IPS-NIHi11 (cell line): ENCODE measurements around the gene C2CD3.
"Not testable (repeated sequence)": the region's sequence is repeated elsewhere in the genome, so short reads cannot be mapped to it uniquely, and the experiment has no call there.

Source experiments
- DNase-seq: peaks from one replicate; pipeline ENCODE4 v3.0.0; 2012; ENCODE audit warnings: mixed read lengths, low spot score

The C2CD3 gene

GRCh38 chr11:74069146-74070046 is 101.4 kb downstream of the C2CD3 start:
- no peak for DNase-seq

GRCh38 chr11:74066663-74067062 is 104.1 kb downstream of the C2CD3 start:
- not testable (repeated sequence) for DNase-seq

GRCh38 chr11:74065534-74065933 is 105.3 kb downstream of the C2CD3 start:
- DNase-seq: not testable (repeated sequence)

DNA sequence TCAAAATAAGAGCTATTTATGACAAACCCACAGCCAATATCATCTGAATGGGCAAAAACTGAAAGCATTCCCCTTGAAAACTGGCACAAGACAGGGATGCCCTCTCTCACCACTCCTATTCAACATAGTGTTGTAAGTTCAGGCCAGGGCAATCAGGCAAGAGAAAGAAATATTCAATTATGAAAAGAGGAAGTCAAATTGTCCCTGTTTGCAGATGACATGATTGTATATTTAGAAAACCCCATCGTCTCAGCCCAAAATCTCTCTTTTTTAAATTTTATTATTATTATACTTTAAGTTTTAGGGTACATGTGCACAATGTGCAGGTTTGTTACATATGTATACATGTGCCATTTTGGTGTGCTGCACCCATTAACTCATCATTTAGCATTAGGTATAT is 107.2 kb downstream of the C2CD3 start:
- not testable (repeated sequence) for DNase-seq

DNA sequence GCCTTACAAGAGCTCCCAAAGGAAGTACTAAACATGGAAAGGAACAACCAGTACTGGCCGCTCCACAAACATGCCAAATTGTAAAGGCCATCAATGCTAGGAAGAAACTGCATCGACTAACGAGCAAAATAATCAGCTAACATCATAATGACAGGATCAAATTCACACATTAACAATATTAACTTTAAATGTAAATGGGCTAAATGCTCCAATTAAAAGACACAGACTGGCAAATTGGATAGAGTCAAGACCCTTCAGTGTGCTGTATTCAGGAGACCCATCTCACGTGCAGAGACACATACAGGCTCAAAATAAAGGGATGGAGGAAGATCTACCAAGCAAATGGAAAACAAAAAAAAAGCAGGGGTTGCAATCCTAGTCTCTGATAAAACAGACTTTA is 109.2 kb downstream of the C2CD3 start:
- DNase-seq: not testable (repeated sequence)

DNA sequence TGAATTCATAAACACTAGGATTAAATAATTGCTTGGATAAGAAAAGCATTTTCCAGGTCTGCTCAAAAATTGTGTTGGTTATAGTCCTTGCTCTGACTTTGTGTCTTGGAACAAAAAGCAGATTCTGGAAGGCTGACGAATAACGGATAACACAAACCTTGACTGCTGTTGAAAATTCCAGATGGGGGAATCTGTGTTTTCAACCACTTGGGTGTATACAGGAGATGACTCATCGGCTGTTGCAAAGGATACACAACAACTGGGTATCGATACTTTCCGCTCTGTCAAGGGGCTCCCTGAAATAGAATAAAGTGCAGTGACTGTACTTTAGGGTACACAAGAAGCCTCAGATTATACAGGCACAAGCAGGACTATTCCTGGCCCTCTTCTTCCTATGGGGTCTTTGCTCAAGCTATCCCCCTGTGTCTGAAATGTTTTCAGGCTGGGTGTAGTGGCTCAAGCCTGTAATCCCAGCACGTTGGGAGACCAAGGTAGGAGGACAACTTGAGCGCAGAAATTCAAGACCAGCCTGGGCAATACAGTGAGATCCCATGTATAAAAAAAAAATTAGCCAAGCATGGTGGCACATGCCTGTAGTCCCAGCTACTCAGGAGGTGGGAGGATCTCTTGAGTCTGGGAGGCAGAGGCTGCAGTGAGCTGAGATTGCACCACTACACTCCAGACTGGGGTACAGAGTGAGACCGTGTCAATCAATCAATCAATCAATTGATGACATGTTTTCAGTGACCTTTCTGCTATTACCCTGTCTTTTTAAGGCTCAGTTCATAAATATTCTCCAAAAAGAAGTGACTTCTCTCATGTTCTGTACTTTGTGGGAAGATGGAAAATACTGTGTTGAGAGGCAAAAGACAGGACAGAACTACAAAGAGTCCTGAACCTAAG is 113.3 kb downstream of the C2CD3 start:
- no peak for DNase-seq

- DNase-seq: no peak
These were observed 114.9 kb downstream of the C2CD3 start for GRCh38 chr11:74055938-74056337.

- DNase-seq: no peak
These were observed 120.3 kb downstream of the C2CD3 start for GRCh38 chr11:74050465-74050864.

- no peak for DNase-seq
These were observed 121.8 kb downstream of the C2CD3 start for GRCh38 chr11:74048993-74049392.

DNA sequence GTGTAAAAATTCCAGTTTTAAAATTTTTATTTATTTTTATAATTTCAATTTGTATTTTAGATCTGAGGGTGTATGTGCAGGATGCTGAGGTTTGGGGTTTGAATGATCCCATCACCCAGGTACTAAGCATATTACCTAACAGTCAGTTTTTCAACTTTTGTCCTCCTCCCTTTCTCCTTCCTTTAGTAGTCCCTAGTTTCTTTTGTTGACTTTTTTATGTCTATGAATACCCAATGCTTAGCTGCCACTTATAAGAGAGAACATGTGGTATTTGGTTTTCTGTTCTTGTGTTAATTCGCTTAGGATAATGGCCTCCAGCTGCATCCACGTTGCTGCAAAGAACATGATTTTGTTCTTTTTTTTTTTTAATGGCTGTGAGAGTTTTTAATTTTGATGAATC is 126.3 kb downstream of the C2CD3 start:
- no peak for DNase-seq

DNA sequence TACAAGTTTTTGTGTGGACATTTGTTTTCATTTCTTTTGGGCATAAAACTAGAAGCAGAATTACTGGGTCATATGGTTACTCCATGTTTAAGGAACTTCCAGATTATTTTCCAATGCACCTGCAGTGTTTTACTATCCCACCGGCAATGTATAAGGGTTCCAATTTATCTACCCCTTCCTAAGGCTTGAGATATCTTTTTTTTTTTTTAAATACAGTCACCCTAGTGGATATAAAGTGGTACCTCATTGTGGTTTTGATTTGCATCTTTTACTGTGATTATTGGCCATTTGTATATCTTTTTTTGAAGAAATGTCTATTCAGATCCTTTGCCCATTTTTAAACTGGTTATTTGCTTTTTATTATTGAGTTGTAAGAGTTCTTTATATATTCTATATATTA is 127.4 kb downstream of the C2CD3 start:
- DNase-seq: no peak

DNA sequence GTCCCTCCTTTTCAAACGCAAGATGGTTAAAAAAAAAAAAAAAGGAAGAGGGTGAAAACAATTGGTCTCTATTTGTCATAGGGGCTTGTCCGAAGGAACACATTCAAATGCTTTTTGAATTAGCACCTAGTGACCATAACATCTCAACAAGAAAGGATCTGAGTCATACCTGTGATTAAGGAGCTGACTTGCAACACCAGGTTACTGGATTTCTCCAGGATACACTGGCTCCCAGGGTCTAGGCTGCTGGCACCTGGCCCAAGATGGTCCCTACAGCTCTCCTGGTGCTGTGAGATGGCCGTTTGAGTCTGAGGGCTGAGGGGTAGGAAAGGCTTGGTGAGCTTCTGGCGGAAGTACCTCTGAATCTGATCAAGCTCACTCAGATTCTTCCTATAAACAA is 133.5 kb downstream of the C2CD3 start:
- DNase-seq: no peak

DNA sequence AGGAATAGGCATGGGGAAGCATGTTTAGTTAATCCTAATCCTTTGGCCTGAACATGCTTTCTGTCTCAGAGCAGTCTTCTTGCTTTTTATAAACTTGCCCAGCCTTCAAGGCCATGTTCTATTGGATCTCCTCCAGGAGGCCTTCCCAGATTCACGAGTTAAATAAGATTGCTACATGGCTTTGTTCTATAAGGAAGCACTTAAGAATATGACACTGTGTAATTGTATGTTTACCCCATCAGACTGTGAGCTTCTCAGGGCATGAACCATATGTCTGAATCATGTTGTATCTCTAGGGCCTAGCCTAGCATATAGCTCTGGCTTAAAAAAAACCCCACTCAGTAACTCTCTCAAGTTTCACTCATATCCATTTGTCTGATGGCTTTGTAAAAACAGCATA is 135.5 kb downstream of the C2CD3 start:
- no peak for DNase-seq

DNA sequence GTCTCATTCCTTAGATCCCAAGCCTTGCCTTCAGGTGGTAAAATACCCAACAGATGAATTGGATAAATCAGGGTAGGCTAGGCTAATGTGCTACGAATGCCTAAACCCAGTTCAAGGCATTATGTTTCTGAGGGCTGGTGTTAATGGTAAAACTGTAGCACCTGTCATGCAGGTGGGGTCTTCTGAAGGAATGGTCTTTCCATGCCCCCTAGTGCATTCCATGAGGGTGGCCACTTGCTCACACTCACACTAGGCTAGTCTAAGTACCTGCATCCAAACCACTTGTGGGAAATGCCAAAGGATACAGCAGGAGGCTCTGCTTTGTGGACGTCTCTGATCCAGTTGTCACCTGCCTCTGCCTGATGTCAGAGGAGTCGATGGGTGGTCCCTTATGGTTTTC is 137.8 kb downstream of the C2CD3 start:
- DNase-seq: no peak

DNA sequence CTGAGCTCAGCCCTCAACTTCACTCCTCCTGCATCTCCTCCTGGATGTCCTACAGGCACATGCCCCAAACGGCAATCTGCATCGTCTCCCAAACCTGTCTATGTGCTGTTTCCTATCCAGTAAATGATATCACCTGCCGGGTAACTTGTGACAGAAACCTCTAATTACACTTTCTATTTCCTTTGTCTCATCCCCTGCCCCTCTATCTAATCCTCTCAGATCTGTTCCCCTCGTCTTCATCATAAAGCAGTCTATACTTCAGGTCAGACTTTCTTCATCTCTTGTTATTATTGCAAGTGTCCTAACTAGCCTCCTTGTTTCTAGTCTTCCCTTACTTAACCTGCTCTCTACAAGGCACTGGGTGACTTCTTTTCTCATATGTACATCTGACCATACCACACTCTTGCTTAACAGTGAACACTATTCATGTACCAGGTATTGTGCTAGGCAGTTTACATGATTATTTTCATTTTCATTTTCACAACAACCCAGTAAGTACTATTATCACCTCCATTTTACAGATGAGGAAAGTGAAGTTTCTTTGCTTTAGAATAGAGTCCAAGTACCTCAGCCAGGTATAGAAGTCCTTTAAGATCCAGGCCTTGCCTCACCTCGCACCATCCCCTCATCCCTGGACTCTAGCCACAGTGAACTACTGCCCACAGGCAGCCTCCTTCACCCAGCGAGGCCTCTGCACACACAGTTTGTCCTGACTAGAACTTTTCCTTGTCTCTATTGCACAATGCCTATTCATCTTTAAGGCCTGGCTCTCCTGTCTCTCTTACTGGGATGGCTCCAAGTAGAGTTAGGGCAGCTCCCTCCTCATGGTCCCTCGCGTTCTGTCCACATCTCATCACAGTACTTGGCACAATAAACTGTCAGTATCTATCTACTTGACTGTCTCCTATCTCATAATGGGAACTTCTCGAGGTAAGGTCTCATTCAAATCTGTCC is 139.8 kb downstream of the C2CD3 start:
- DNase-seq: no peak

DNA sequence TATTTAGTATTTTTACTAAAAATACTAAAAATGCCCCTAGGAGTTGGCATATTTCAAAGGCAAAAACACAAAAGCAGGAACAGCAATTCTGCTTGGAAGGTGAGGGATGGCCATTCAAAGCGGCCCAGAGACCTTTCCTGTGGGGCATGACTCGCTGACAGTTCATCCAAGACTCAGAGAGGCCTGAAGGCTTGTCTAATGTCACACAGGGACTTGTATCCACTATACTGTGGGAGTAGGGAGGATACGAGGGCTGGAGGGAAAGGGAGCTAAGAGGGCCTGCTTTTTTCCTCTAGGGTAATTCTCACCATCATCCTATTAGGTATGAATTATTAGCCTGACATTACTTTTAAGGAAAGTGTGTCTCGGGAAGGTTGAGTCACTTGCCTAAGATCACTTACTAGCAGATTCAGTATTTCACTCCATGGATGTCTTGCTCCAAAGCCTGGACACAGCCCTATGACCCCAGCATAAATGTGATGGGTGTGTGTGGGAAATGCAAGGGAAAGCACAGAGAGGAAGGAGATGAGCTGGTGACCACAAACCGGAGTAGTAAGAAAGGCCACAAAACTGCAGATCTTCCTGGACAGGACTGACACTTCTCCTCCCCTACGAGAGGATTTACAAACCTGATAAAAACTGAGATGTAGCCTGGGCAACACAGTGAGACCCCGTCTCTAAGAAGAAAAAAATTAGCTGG is 145.2 kb downstream of the C2CD3 start:
- no peak for DNase-seq

- DNase-seq: no peak
These were observed 146.4 kb downstream of the C2CD3 start for GRCh38 chr11:74024261-74025029.

- DNase-seq: no peak
These were observed 147.5 kb downstream of the C2CD3 start for GRCh38 chr11:74023276-74023675.

- DNase-seq: no peak
These were observed 148.3 kb downstream of the C2CD3 start for GRCh38 chr11:74022546-74022945.

- no peak for DNase-seq
These were observed 148.8 kb downstream of the C2CD3 start for GRCh38 chr11:74021998-74022397.
